IPS-18c (cell line): ENCODE measurements around the gene OR4D2.

ENCODE experiments used
- H3K4me3 ChIP-seq: 2 replicates; pipeline ENCODE4 v1.7.0; 2013; ENCODE audit warnings: low read depth, mild to moderate bottlenecking, low read length, moderate library complexity; ENCODE audit not compliant: insufficient read depth
- H3K9me3 ChIP-seq: one replicate; pipeline ENCODE4 v1.6.1; 2013; ENCODE audit warnings: mild to moderate bottlenecking, low read length, moderate library complexity; ENCODE audit not compliant: control insufficient read depth, insufficient read depth

Gene OR4D2

GRCh38 chr17:58193641-58194255, 27.0 kb downstream of the OR4D2 start:
- Histone ChIP-seq H3K4me3 (no peak overlapping the region), H3K9me3 (peaks cover 4% of the 10 kb centered on the region)

GRCh38 chr17:58195518-58196123, 28.8 kb downstream of the OR4D2 start:
- peaks cover 4% of the 10 kb centered on the region for H3K9me3 ChIP-seq
- no peak overlapping the region for H3K4me3 ChIP-seq

- no peak overlapping the region for H3K4me3 ChIP-seq
- peaks cover 4% of the 10 kb centered on the region for H3K9me3 ChIP-seq
These were observed 29.8 kb downstream of the OR4D2 start for GRCh38 chr17:58196610-58197009.

- no peak overlapping the region for H3K4me3 ChIP-seq
- H3K9me3 ChIP-seq = peaks cover 2% of the 10 kb centered on the region
These were observed 33.3 kb downstream of the OR4D2 start for GRCh38 chr17:58200024-58200633.

GRCh38 chr17:58202859-58203258, 36.1 kb downstream of the OR4D2 start:
- Histone ChIP-seq H3K9me3 (peaks cover 2% of the 10 kb centered on the region), H3K4me3 (no peak overlapping the region)

GRCh38 chr17:58204796-58205195, 38.0 kb downstream of the OR4D2 start:
- H3K4me3 ChIP-seq = no peak overlapping the region
- no peaks in the 10 kb centered on the region for H3K9me3 ChIP-seq

GRCh38 chr17:58205936-58206335, 39.2 kb downstream of the OR4D2 start:
- Histone ChIP-seq H3K9me3 (no peaks in the 10 kb centered on the region), H3K4me3 (no peak overlapping the region)

- no peaks in the 10 kb centered on the region for H3K9me3 ChIP-seq
- no peak overlapping the region for H3K4me3 ChIP-seq
These were observed 40.7 kb downstream of the OR4D2 start for GRCh38 chr17:58207451-58207850.

- Histone ChIP-seq H3K9me3 (no peaks in the 10 kb centered on the region), H3K4me3 (no peak overlapping the region)
These were observed 41.6 kb downstream of the OR4D2 start for GRCh38 chr17:58208344-58208743.

GRCh38 chr17:58210922-58211321, 44.1 kb downstream of the OR4D2 start:
- no peak overlapping the region for H3K4me3 ChIP-seq
- no peaks in the 10 kb centered on the region for H3K9me3 ChIP-seq

GRCh38 chr17:58215685-58216084, 48.9 kb downstream of the OR4D2 start:
- H3K9me3 ChIP-seq = no peaks in the 10 kb centered on the region
- H3K4me3 ChIP-seq = no peak overlapping the region

- no peaks in the 10 kb centered on the region for H3K9me3 ChIP-seq
These were observed 51.0 kb downstream of the OR4D2 start for GRCh38 chr17:58217766-58218165.

GRCh38 chr17:58219007-58219788, 52.4 kb downstream of the OR4D2 start, which contains the start of gene MKS1:
MKS1 (minus strand) TSS chr17:58219255; CDS start chr17:58219230, 25 bp downstream.
- H3K4me3 ChIP-seq = peak within 1 kb of the TSS; percentile 82
- no peaks in the 10 kb centered on the region for H3K9me3 ChIP-seq

More at GRCh38 chr17:58217766-58218165, 51.0 kb downstream of the OR4D2 start:
- no peak overlapping the region for H3K4me3 ChIP-seq

GRCh38 chr17:58219789-58220183, 53.0 kb downstream of the OR4D2 start:
- H3K4me3 ChIP-seq = peak overlapping the region; percentile 82; the same call in 1 of the 2 replicates
- no peaks in the 10 kb centered on the region for H3K9me3 ChIP-seq
